T-helper 9 cell (primary cell): ENCODE data around the gene CTNND2.

Experiments
- DNase-seq: peaks from one replicate; pipeline ENCODE4 v3.0.0-alpha.2; 2020
- total RNA-seq, 2 donors: gene quantifications; one replicate each; lab custom pipeline; 2026; lab: John Stamatoyannopoulos, UW

CTNND2 gene, protein sequence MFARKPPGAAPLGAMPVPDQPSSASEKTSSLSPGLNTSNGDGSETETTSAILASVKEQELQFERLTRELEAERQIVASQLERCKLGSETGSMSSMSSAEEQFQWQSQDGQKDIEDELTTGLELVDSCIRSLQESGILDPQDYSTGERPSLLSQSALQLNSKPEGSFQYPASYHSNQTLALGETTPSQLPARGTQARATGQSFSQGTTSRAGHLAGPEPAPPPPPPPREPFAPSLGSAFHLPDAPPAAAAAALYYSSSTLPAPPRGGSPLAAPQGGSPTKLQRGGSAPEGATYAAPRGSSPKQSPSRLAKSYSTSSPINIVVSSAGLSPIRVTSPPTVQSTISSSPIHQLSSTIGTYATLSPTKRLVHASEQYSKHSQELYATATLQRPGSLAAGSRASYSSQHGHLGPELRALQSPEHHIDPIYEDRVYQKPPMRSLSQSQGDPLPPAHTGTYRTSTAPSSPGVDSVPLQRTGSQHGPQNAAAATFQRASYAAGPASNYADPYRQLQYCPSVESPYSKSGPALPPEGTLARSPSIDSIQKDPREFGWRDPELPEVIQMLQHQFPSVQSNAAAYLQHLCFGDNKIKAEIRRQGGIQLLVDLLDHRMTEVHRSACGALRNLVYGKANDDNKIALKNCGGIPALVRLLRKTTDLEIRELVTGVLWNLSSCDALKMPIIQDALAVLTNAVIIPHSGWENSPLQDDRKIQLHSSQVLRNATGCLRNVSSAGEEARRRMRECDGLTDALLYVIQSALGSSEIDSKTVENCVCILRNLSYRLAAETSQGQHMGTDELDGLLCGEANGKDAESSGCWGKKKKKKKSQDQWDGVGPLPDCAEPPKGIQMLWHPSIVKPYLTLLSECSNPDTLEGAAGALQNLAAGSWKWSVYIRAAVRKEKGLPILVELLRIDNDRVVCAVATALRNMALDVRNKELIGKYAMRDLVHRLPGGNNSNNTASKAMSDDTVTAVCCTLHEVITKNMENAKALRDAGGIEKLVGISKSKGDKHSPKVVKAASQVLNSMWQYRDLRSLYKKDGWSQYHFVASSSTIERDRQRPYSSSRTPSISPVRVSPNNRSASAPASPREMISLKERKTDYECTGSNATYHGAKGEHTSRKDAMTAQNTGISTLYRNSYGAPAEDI (N-terminal part only)
- 0 to 0.28 reads per million in 2 donors for total RNA-seq

GRCh38 chr5:11904265-11904906 lies at the start of gene CTNND2:
Gene CTNND2 (minus strand): TSS chr5:11904446. CDS start chr5:11903853, 593 bp downstream.
- no peak for DNase-seq

- DNase-seq, result no peak
Observed at GRCh38 chr5:11946317-11946716, 42.1 kb upstream of the CTNND2 start.

GRCh38 chr5:11941566-11941965 lies 37.3 kb upstream of the CTNND2 start:
- no peak for DNase-seq

GRCh38 chr5:11931638-11932037 lies 27.4 kb upstream of the CTNND2 start:
- DNase-seq, result no peak

GRCh38 chr5:11928909-11929308 lies 24.7 kb upstream of the CTNND2 start:
- DNase-seq, result no peak

DNA sequence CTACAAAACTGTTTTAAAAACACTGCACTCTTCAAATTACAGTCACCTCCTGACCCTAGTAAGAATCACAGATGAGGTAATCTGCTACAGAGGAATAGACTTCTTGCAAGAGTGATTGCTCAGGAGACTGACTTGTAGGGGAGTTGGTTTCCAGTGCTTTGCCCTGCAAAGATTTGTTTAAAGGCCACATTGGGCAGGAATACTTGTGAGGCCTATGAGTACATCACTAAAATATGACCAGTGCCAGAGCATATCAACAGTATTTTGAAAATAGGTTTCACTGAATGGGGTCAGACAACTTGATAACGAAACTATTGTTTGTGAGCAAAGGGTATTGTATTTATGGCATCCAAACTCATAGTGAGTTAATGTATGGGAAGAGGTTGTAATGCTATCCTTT lies 21.5 kb upstream of the CTNND2 start:
- no peak for DNase-seq

DNA sequence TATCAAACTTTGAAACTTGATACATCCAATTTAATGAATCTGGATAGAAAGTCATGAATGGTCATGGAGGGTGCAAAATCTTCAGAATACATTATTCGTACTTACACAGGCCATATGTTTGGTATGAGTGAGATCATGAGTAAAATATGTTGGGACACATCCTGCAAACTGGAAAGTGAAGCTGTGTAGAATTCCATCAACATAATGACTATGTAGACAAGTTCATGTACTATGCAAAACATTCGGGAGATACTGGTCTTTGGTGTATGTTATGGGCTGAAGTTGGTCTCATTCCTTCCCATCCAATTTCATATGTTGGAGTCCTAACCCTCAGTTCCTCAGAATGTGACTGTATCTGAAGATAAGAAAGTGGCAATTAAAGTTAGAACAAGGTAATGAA lies 18.1 kb upstream of the CTNND2 start:
- no peak for DNase-seq

DNA sequence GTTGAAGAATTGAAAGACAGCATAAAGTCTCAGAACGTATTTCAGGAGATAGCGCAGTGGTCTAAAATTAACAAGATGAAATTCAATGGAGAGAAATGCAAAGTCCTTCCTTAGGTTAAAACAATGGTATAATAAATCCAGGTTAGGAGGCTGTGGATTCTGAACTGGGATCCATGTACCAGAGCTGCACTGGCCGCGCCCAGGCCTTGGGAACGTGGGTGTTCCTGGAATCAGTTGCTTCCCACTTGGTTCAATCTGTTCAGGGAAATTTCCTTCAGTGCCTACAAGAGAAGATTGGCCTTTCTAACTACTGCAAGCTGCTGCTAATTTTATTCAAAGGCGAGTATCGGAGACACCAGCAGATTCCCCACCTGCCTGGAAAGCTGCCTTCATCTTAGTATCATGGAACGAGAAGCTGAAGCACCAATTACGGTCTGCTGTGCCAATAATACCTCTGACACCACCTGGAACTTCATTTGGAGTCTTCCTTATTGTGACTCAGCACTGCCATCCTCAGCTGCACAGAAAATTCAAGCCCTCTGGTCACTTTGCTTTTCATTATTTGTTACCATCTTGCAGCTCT lies 14.3 kb upstream of the CTNND2 start:
- no peak for DNase-seq

DNA sequence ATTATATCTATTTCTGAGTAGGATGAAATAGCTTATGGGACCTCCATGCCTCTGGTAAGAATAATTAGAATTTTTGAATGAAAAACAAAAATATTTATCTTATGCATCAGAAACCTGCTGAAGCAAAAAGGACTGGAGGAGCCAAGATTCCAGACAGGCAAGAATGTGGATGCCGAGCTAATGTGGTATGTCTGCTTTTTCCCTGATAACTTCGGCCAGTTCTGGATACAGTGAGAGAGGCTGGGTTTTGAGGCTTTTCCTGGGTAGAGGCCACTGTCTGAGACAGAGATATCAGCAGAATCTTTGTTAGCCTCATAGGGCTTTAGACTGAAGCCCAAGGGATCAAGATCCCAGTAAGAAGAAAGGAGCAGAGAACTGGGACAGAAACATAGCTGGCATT lies 5.2 kb upstream of the CTNND2 start:
- no peak for DNase-seq

DNA sequence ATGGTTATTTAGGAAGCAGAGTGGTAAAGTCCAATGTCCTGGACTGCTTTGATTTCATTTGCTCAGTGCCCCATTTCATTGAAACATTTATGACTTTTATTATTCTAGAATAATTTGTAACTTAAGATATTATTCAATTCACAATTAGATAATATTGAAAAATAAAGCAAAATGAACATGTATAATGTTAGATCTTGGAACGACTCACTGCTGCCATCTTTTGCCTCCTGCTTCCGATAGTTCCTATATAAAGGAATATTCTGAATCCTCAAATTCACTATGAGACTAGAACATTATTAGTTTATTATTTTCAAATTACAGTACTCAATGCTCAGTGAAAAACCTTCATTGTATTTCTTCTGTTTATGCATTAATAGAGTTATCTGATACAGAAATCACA lies 2.3 kb upstream of the CTNND2 start:
- DNase-seq, result no peak

GRCh38 chr5:11905206-11905605 lies 960 bp upstream of the CTNND2 start:
- no peak for DNase-seq

- DNase-seq, result no peak
Observed at GRCh38 chr5:11903614-11904264, 507 bp downstream of the CTNND2 start.

DNA sequence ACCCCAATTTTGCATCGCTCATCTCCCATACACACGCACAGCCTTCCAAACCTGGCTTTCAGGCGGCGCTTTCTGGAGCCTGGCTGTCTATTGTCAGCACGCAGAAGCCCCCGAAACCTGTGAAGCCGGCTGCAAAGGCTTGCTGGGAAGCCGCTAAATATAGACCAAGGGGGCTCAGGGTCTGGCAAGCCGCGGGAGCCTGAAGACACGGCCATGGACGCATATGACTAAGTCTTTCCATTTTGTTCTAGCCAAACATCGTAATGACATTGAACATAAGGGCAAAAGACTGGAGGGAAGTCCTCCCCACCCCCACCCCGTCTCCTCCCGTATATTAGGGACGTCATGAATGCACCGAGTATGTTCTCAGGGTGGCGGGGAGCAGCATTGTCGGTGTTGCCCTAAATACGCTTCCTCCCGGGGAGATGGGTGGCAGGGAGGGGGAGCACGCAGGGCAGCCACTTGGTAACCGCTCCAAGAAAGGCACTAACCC lies 1.1 kb downstream of the CTNND2 start:
- no peak for DNase-seq

DNA sequence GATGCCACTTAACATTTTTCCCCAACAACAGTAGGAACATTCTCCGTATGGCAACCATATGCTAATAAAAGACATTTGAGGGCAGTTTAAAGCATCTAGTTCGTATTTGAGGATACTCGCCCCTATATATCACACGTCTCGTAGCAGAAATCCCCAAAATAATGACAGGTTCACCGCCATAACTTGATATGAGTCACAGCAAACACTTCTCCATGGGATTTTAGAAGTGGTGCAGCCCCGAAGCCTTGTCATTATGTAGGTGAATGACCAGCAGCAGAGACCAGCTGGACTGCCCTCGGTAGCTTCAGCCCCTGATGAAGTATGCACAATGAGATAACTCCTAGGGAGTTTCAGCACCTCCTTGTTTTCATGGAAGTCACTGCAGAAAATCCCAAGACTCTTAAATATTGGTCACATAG lies 2.0 kb downstream of the CTNND2 start:
- no peak for DNase-seq

DNA sequence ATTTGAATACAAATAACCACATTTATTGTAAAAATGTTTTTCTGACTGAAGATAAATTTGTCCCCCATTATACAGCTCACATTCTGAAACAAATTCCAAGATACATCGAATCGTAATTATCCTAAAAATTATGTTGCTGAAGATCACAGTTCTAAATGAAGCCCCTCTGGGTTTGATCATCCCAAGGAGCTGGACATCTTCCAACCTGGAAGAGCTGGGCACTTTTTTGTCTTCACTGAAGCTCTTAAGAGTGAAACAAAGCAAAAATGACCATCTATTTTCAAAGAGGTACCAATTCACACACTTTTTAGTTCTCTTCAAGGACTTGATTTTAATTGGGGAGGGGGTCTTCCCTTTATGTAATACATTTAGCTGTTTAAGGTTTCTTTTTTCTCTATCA lies 5.5 kb downstream of the CTNND2 start:
- no peak for DNase-seq

- no peak for DNase-seq
Observed at GRCh38 chr5:11897781-11898180, 6.5 kb downstream of the CTNND2 start.

GRCh38 chr5:11894992-11895391 lies 9.3 kb downstream of the CTNND2 start:
- no peak for DNase-seq

DNA sequence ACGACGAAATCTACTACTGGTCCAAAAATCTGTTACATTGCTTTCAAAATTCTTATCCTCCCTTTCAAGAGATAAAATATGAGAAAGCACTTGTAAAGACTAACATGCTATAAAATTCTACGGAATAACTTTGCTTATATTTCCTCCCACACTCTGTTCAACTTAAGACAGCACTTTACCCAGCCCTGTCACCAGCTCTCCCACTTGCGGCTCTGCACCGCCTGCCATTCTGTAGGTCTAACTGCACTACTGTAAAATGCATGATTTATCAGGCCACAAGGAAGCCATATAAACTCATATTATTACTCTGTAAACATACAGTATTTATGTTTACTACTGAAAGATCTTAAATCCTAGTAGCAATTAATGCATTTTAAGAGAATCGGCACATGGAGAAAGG lies 11.4 kb downstream of the CTNND2 start:
- no peak for DNase-seq

DNA sequence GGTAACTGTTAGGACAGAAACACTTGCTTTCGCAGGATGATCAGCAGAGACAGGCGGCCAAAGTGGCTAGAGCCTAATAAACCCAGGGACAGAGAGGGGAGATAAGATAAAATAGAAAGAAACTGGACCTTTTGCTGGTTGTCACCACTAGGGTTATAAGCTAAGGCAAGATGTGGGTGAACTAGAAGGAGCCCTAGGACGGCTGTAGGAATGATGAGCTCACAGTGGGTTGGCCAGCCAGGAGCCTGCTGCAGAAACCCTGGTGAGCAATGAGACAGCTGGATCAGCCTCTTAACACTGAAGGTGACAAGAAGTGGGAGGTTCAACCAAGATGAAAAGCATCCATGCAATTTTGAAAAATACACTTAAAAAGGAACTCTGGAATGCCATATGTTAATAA lies 13.5 kb downstream of the CTNND2 start:
- DNase-seq, result no peak

- no peak for DNase-seq
Observed at GRCh38 chr5:11888221-11888620, 16.0 kb downstream of the CTNND2 start.

- DNase-seq, result no peak
Observed at GRCh38 chr5:11878814-11879213, 25.4 kb downstream of the CTNND2 start.

DNA sequence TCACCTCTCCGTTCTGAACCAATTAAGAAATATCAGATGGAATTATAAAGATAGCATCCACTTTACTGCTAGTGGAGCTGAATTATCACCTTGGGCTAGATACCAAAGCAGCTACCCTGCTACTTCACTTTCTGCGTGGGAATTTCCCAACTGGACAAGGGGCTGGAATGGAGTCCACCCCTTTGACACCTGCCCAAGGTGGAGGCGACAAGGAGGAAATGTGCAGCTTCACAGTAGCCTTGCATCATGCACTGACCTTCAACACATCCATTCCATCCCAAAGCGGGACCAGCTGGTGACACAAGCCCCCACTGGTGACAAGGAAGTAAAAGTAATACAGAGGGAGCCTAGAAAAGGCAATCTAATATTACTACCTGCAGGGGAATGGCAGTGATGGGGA lies 30.7 kb downstream of the CTNND2 start:
- no peak for DNase-seq
